ENCODE measurements around the gene CUL9.

CUL9 gene

DNA sequence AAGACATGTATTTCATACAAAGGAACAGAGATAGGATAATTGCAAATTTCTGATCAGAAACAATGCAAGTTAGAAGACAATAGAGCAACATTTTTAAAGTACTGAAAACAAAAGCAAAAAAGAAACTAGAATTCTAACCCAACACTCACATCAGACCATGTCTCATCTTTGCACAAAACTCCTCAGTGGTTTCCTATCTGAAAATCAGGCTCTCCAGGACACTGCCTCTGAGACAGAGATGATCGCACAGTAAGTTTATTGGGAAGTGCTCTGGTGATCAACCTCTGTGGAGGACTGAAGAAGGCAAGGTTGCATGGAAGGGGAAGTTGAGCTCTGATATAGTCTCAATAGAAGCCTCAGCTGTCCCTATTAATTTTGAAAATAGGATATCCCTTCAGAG lies 59.0 kb downstream of the CUL9 start:
- Histone ChIP-seq H3K4me3 (replicated peaks; ENCODE audit: low read depth, low read length) (no peak overlapping the region), H3K36me3 (ENCODE audit: control insufficient read depth, insufficient read depth, low read length) (no peaks in the 10 kb centered on the region), H3K27me3 (replicated peaks; ENCODE audit: control insufficient read depth, insufficient read depth, low read length) (peaks cover 2% of the 10 kb centered on the region)
- no peak for DNase-seq (ENCODE audit: extremely low read depth, insufficient read length)
- TF ChIP-seq, protein P1, sequence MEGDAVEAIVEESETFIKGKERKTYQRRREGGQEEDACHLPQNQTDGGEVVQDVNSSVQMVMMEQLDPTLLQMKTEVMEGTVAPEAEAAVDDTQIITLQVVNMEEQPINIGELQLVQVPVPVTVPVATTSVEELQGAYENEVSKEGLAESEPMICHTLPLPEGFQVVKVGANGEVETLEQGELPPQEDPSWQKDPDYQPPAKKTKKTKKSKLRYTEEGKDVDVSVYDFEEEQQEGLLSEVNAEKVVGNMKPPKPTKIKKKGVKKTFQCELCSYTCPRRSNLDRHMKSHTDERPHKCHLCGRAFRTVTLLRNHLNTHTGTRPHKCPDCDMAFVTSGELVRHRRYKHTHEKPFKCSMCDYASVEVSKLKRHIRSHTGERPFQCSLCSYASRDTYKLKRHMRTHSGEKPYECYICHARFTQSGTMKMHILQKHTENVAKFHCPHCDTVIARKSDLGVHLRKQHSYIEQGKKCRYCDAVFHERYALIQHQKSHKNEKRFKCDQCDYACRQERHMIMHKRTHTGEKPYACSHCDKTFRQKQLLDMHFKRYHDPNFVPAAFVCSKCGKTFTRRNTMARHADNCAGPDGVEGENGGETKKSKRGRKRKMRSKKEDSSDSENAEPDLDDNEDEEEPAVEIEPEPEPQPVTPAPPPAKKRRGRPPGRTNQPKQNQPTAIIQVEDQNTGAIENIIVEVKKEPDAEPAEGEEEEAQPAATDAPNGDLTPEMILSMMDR (IDR thresholded peaks at IDR 0.05; ENCODE audit: insufficient read depth, low read length, poor library complexity, severe bottlenecking), result no peak

DNA sequence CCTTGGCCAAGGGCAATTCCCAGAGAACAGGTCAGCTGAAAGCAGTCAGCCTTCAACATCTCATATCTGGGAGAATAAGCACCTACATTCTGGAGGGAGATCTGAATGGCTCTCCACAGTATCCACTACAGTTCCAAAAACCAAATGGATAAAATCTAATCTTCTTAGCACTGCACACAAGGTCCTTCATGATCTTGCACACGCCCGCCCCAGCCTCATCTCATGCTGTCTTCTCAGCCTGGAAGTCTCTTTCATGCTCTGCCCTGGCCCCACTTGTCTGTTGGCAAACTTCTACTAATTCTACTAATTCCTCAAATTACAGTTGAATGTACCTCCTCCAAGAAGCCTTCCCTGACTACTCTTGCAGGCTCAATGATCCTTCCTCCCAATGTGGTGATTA lies 59.5 kb downstream of the CUL9 start:
- Histone ChIP-seq H3K36me3 (ENCODE audit: control insufficient read depth, insufficient read depth, low read length) (no peaks in the 10 kb centered on the region), H3K27me3 (replicated peaks; ENCODE audit: control insufficient read depth, insufficient read depth, low read length) (peaks cover 2% of the 10 kb centered on the region)

DNA sequence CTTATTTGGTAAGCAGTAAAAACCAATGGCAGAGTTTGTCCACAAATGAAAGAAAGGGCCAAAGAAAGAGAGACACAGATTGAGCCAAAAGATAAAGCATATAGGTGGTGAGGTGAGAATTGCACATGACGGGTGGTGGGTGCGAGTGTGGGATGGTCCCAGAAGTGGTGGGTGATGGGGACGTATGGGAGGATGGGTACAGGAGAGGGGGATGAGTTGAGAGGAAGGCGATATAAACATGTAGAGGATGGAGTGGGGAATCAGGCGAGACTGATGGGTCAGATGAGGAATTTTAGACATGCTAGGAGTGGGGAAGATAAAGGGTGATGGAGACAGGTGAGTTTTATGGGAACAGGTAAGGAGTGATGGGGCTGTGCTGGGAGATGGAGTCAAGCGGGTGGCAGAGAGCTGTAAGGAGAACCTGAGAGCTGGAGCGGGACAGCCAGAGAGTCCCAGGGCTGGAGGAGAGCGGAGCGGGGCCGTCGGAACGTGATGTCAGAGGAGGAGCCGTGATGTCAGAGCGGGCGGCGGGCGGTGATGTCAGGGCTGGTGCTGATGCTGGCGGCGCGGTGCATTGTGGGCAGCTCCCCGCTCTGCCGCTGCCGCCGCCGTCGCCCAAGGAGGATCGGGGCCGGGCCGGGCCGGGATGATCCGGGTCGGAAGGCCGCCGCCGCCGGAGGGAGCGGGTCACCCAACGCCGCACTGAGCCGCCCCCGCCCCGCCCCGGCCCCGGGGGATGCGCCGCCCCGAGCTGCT lies 61.1 kb downstream of the CUL9 start, which contains the start of gene TTBK1:
TTBK1 (plus strand) TSS at position 574 of the 756 bp plus-strand sequence. CDS start 3,180 bp downstream, outside the sequence.
- Histone ChIP-seq H3K27me3 (replicated peaks; ENCODE audit: control insufficient read depth, insufficient read depth, low read length) (peaks cover 2% of the 10 kb centered on the region), H3K36me3 (ENCODE audit: control insufficient read depth, insufficient read depth, low read length) (no peaks in the 10 kb centered on the region), H3K4me3 (replicated peaks; ENCODE audit: low read depth, low read length) (no peak within 1 kb of the TSS)
- no peak for DNase-seq (ENCODE audit: extremely low read depth, insufficient read length)
- TF ChIP-seq, protein P1 (IDR thresholded peaks at IDR 0.05; ENCODE audit: insufficient read depth, low read length, poor library complexity, severe bottlenecking), result no peak

More for the DNA sequence above, 59.5 kb downstream of the CUL9 start:
- H3K4me3 ChIP-seq (replicated peaks; ENCODE audit: low read depth, low read length), result no peak overlapping the region
- no peak for DNase-seq (ENCODE audit: extremely low read depth, insufficient read length)
- TF ChIP-seq, protein P1 (IDR thresholded peaks at IDR 0.05; ENCODE audit: insufficient read depth, low read length, poor library complexity, severe bottlenecking), result no peak

DNA sequence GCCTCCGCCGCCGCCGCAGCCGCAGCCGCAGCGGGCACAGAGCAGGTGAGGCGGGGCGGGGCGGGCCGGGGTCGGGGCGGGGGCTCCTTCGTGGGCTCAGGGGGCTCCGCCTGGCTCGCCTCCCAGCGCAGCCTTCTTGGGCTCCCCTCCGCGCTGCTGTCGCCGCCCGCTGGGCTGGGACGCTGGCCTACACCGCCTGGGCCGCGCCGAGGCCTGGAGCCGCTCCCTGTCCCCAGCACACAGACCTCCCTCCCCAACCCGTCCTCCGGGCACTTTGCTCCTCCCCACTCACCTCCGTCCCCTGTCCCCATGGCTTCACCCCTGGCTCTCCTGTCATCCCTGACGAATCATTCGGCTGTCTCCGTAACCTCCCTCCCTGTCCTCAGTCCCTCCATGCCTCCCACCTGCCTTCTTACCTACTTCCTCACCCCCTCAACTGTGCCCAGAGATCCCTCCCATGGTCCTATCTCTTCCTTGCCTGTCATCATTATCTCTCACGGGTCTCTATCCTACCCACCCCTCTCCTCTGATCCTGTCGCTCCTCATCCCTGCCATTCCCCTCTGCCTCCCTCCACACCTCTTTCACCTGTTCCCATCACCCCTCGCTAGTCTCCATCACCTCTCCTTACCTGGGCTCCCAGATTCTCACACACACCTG lies 61.8 kb downstream of the CUL9 start:
- DNase-seq (ENCODE audit: extremely low read depth, insufficient read length), result no peak
- no peak overlapping the region for H3K4me3 ChIP-seq (replicated peaks; ENCODE audit: low read depth, low read length)
- TF ChIP-seq, protein P1 (IDR thresholded peaks at IDR 0.05; ENCODE audit: insufficient read depth, low read length, poor library complexity, severe bottlenecking), result no peak
- peaks cover 2% of the 10 kb centered on the region for H3K27me3 ChIP-seq (replicated peaks; ENCODE audit: control insufficient read depth, insufficient read depth, low read length)
- no peaks in the 10 kb centered on the region for H3K36me3 ChIP-seq (ENCODE audit: control insufficient read depth, insufficient read depth, low read length)

DNA sequence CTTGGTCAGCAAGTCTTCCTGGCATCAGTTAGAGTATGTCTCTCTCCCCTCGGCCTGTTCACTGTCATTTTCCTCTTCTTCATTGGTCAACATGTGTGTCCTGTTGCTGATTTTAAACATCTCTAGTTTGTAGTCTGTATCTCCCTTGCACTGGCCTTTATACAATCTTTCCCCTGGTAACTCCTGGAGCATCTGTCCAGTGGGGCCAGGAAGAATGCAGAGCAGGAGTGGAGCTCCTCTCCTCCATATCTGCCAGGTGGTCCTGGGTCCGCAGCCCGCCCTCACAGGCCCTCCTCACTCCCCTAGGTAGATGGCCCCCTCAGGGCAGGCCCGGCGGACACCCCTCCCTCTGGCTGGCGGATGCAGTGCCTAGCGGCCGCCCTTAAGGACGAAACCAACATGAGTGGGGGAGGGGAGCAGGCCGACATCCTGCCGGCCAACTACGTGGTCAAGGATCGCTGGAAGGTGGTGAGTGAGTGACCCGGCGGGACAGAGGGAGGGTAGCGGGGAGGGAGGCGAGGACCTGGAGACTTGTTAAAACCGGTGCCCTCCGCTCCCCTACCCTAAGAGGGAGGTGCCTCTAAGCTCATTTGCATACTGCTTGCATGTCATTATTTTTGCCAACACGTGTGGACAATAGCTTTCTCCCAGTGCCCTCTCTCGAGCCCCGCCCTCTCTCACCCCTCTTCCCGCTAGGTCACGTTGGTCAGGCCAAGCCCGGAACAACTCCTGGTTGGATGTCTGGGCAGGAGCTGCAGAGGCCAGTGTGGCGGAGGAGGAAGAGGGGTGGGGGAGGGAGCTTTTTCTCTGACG lies 64.5 kb downstream of the CUL9 start:
- Histone ChIP-seq H3K4me3 (replicated peaks; ENCODE audit: low read depth, low read length) (peak overlapping the region; percentile 75), H3K36me3 (ENCODE audit: control insufficient read depth, insufficient read depth, low read length) (no peaks in the 10 kb centered on the region), H3K27me3 (replicated peaks; ENCODE audit: control insufficient read depth, insufficient read depth, low read length) (peaks cover 2% of the 10 kb centered on the region; the same call in 1 of the 2 replicates)
- DNase-seq (ENCODE audit: extremely low read depth, insufficient read length), result no peak
- TF ChIP-seq, protein P1 (IDR thresholded peaks at IDR 0.05; ENCODE audit: insufficient read depth, low read length, poor library complexity, severe bottlenecking), result no peak
